Neural cell (in vitro differentiated cells): ENCODE measurements around the gene TREML1.

Experiments used
- EP300 ChIP-seq: fragments of 450-650 bp; conservative IDR thresholded peaks from 2 replicates; pipeline ENCODE4 v1.6.1; 2014; ENCODE audit warnings: antibody characterized with exemption, mild to moderate bottlenecking, moderate library complexity; ENCODE audit not compliant: poor library complexity, severe bottlenecking
- EZH2 ChIP-seq: fragments of 200-600, 300-800 bp; shearing (Covaris generic), sonication (generic); IDR thresholded peaks from 2 replicates; pipeline ENCODE4 v1.6.1; 2014; ENCODE audit warnings: antibody characterized with exemption, low read length, borderline replicate concordance, mild to moderate bottlenecking; ENCODE audit not compliant: insufficient read depth, poor library complexity, severe bottlenecking
- TF ChIP-seq, protein P1 (sequence below): fragments of 450-650 bp; IDR thresholded peaks from 2 replicates; pipeline ENCODE4 v1.5.1; 2014; ENCODE audit warnings: antibody characterized with exemption, mild to moderate bottlenecking, moderate library complexity; ENCODE audit not compliant: poor library complexity, severe bottlenecking

- TF ChIP-seq EP300: no peak
- TF ChIP-seq, protein P1, sequence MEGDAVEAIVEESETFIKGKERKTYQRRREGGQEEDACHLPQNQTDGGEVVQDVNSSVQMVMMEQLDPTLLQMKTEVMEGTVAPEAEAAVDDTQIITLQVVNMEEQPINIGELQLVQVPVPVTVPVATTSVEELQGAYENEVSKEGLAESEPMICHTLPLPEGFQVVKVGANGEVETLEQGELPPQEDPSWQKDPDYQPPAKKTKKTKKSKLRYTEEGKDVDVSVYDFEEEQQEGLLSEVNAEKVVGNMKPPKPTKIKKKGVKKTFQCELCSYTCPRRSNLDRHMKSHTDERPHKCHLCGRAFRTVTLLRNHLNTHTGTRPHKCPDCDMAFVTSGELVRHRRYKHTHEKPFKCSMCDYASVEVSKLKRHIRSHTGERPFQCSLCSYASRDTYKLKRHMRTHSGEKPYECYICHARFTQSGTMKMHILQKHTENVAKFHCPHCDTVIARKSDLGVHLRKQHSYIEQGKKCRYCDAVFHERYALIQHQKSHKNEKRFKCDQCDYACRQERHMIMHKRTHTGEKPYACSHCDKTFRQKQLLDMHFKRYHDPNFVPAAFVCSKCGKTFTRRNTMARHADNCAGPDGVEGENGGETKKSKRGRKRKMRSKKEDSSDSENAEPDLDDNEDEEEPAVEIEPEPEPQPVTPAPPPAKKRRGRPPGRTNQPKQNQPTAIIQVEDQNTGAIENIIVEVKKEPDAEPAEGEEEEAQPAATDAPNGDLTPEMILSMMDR: no peak
- TF ChIP-seq EZH2: no peak
Measured at GRCh38 chr6:41120058-41120457, 34.1 kb downstream of the TREML1 start.
